GM18873 (cell line): Measurements from ENCODE around the gene NCAPD2.
"Not testable (repeated sequence)": the region's sequence is repeated elsewhere in the genome, so short reads cannot be mapped to it uniquely, and the experiment has no call there.

ENCODE experiments used
- ATAC-seq: cut with Tn5 transposase; IDR thresholded peaks from one replicate; pipeline ENCODE4 v1.9.1; 2021; ENCODE audit warnings: mild to moderate bottlenecking, moderate library complexity, moderate number of reproducible peaks; ENCODE audit not compliant: unreplicated experiment, low FRiP score

NCAPD2 gene

DNA sequence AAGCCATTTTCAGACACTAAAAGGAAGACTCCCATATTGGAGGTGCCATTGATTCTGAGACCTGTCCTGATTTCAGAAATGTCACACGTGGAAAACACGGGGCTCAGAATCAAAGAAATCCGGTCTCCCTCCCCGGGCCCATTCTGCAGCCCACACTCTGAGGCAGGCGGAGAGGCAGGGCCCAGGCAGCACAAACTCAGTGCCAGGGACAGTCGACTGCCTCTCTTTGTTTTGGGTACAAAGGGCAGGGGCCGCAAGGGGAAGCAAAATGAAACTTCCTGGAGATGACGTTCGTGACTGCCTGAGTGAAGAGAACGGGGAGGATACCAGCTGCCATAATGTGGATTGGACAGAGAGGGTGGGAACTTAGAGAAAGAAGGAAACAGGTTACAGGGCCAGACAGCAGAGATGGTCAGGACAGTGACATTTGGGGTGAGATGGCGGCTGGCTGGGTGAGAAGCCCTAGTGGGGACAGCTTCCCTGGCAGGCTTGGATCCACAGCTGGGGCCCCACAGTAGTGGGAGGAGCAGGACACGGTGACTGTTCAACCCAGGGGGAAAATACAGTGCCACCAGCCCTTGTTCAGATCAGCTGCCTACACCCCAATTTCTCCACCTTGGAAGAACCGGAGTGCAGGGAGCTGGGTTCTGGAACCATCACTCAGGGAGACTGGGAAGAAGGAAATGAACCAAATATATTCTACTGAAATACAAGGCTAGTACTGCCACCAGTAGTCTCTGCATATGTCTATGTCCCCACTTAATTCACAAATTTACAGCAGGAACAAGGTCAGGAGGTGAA is 48.5 kb downstream of the NCAPD2 start:
- ATAC-seq: no peak

DNA sequence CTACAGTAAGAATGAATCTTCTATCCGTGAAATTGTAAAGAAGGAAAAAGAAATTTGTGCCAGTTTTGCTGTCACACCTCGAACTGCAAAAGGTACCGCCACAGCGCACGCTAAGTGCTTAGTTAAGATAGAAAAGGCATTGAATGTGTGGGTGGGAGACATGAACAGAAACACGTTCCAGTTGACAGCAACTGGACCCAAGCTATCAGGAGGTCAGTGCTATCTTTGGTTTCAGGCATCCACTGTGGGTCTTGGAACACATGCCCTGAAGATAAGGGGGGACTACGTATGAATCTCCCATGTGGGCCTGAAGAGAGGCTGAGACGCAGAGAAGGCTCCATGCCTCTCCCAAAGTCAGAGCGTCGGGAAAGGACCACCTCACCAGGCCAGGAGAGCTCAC is 52.1 kb downstream of the NCAPD2 start:
- ATAC-seq: no peak

DNA sequence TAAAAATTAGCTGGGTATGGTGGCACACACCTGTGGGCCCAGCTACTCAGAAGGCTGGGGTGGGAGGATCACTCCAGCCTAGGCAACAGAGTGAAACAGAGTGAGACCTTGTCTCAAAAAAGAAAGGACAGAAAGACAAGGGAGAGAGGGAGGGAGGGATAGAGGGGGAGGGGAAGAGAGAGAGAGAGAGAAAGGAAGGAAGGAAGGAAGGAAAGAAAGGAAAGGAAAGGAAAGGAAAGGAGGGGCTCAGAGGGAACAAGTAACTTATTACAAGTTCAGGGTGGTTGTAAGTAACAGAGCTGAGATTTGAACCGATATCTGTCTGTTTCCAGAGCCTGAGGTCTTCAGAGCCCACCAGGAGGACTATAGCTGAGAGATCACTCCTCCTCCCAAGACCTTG is 53.7 kb downstream of the NCAPD2 start:
- no peak for ATAC-seq

DNA sequence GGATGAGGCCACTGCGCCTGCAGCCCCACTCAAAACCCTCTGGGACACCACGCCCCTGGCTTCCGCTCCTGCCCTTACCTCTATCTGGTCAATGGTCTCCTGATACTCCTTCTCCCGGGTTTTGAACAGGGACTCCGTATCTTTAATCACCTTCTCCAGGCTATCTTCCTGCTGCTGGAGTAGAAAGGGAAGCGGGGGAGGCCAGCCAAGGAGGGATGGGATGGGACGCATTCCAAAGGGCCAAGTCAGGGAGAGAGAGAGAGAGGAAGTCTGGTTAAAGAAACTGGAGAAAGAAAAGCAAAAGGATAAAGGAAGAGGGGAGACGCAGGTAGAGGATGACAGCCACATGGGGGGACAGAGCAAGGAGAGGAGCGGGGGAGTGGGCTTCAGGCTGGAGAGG is 54.1 kb downstream of the NCAPD2 start:
- no peak for ATAC-seq

DNA sequence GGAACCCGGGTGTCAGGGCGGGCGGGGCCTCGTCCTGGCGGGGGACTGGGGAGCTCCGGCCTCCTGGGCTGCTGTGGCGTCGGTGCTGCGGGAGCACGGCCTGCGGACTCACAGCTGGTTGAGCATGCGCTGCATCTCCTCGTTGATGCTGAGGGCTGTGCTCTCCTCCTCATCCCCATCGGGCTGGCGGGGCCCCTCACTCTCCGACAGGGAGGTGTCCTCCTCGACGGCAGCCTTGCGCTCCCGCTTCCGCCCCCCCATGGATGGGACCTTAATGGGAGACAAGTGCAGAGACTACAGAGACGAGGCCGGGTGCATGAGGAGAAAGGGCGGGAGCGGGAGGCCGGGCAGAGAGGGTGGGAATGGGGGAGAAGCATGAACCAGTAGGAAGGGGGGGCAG is 54.7 kb downstream of the NCAPD2 start:
- no peak for ATAC-seq

DNA sequence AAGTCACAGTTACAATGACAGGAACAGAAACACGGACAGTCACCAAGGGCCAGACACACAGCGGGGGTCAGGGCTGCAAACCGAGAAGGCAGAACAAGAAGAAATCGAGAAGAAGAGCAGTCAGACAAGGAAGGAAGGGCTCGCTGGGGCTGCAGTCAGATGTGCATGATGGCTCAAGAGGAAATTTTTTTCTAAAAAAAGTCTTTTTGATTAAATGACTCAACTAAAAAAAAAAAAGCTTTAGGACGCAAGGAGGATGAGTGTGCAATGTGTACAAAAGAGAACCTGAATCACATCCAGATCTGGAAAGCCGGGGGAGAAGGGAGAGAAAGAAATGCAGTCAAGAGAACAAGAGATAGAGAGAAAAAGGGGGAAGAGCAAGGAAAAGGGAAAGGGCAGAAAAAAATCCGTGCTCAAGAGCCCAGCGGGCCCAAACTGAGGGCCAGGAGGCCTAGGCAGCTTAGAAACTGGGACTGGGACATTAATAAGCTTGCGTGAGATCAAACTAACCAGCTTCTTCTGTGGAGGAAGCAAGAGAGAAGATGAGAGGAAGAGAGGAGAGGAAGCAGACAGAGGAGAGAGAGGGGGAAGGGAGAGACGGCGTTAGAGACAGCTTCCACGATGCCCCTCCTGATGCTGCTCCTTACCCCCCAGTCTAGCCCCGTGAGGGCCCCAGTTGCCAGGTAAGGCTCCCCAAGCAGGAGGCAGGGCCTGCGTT is 55.2 kb downstream of the NCAPD2 start:
- ATAC-seq: no peak

DNA sequence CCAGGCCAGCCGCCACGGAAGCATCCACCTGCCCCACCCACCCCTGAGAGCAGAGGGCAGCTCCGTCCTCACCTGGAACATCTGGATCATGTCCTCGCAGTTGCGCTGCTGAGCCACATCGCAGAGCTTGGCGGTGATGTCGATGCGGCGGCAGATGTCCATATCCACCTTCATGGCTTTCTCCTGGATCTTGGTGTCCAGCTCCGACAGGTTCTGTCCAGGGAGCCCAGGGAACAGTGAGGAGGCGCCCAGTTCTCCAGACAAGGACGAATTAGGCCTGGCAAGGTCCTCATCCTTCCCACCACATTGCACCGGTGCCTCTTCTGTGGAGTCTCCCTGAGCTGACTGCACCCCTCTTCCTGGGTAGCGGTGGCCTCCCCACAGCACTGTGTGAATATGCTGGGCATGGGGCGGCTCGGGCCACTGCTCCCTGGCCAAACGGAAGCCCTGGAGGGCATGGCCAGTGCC is 55.8 kb downstream of the NCAPD2 start:
- no peak for ATAC-seq

DNA sequence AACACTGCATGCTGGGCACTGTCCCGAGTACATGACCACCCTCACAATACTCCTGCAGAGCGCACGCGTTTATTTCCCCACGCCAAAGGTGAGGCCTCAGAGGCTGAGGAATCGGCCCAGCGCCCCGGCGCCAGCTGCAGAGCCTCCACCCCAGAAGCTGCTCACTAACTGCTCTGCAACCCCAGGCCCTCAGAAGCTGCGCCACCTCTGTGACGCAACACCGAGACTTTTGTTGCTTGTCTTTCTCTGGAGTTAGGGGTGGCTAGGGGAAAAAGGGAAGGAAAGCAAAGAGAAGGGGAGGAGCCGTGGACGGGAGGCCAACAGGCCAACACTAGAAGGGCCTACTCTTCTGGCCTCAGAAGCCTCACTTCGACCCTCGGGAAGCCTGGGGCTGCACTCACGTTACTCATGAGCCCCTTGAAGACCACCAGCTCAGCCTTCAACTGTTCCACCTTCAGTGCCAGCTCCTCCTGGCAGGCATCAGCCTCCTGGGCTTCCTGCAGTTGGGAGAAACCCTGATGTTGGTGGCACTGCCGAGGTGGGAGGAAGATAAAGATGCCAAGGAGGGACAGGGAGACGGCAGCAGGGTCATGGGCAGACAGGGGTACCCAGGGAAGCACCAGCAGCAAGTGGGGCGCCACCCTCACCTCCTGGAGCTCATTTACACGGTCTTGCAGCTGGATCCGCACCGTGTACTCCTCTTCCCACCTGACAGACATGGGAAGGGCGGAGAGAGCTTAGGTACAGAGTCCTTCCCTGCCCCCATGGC is 56.6 kb downstream of the NCAPD2 start:
- ATAC-seq: no peak

DNA sequence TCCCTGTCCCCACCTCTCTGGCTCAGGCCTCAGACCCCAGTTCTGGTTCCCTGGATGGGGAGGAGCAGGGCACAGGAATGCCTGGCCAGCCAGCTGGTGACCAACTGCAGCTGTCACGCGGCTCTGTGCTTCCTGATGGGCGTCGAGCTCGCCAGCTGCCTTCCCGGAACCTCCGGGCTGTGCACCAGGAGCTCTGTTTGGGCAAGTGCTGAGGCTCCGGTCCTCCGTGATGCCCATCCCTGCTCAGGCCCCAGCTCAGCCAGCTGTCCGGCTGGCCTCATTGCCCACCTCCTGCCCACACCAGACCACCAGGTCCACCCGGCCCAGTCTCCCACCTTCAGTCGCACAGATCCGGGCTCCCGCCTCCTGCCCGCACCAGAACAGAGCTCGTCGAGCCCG is 57.2 kb downstream of the NCAPD2 start:
- no peak for ATAC-seq

DNA sequence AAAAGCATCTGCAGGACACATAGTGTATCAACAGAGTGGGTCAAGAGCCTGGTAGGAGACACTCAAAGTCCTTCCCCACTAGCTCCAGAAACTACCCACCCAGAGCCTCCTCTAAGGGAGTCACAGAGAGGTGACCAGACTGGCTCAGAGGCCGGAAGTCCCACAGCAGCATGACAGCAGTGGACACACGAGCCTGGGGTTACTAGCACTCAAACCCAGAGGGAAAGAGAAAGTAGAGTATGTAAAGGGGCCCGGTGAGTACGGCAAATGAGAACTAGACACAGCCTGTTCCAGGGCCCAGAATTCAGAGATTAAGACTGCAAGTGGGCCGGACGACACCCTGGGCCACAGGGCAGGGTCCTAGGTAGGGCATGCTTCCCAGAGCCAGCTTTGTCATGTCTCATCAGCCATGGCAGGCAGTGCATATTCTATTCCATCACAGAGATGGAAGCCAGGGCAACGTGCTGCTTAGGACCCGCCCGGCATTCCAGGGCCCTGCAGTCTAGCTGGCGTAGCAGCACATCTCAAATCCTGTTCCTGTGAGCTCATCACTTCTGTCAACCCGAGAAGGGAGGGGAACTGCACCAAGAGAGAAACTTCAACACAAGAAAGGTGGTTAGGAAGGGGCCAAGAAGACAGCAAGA is 57.7 kb downstream of the NCAPD2 start:
- no peak for ATAC-seq

DNA sequence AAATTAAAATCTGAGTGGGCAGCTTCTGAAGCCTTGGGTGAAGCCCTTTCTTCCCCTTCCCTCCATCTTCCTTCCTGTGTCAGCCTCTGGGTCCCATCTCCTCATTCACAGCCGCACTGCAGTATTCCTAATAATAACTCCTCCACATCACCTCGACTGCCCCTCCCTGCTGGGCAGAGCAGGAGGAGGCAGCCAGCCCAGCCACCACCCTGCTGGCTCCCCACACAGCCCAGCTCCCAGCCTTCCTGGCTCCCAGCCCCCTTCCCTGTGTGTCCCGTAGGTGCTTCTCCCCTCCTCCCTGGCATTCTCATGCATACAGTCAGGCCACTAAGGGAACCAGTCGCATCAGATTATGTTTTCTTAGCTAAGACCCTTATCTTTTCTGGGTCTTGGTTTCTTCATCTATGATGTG is 58.2 kb downstream of the NCAPD2 start:
- ATAC-seq: no peak

DNA sequence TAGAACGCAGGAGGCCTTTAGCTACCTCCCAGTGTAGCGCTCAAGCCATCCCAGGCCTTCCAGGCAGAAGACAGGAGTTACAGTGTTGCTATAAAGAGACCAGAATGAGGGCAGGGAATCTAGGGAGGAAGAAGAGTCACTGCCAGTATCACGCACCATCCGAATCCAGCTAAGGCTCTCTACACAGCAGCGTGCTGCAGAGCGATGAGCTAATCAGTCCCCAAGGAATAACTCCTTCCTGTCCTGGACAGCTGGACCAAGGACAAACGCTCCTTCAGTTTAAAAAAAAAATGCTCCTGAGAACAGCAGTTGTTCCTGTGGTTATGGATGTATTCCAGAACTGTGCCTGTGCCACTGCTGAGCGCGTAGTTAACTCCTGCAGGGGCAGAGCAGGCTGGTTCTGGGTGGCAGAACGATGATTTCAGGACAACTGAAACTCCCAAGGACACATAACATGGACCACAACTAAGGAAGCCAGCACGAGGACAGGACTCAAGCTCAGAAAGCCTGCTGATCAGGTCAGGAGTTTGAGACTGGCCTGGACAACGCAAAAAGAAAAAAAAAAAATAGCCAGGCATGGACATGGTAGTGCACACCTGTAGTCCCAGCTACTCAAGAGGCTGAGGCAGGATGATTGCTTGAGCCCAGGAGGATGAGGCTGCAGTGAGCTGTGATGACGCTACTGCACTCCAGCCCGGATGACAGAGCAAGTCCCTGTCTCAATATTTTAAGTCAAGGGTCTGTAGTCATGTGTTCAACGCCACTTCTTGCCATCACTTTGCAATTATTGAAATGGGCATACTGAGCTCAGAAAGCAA is 59.4 kb downstream of the NCAPD2 start:
- no peak for ATAC-seq

DNA sequence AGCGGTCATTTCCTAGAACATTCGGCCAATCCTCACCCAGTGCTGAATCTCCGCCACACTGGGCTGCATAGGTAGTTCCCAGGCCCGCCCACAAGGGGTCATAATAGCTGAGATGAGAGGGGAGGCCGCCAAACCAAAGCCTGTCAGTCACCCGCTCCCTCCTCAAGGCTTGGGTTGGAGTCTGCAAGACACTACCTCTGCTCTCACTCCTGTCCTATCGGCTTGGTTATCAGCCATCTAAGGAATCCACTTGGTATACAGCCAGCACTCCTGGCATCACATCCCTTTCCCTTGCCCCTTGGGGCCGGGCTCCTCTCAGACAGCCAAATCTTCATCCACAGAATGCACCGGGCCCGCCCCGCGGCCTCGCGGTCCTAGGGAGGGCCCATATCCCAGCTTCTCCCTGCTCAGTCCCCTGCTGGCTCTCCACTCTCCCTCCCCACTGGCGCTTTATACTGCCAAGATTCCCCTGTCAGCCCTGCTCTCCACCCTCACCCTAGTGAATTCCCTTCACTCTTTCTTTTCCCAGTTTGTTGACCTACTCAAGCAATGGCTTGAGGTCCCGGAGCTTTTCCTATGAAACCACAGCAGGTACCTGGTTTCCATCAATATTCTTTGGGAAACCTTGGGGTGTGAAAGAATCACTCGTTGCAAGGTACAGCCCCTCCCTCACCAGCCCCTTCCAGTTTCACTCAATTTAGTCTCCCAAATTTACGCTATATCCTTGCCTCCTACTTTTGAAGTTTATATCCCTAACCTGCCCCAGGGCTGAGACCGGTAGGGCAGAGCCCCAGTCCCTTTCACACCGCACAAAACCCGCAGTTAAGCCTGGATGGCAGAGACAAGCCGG is 60.5 kb downstream of the NCAPD2 start:
- no peak for ATAC-seq

DNA sequence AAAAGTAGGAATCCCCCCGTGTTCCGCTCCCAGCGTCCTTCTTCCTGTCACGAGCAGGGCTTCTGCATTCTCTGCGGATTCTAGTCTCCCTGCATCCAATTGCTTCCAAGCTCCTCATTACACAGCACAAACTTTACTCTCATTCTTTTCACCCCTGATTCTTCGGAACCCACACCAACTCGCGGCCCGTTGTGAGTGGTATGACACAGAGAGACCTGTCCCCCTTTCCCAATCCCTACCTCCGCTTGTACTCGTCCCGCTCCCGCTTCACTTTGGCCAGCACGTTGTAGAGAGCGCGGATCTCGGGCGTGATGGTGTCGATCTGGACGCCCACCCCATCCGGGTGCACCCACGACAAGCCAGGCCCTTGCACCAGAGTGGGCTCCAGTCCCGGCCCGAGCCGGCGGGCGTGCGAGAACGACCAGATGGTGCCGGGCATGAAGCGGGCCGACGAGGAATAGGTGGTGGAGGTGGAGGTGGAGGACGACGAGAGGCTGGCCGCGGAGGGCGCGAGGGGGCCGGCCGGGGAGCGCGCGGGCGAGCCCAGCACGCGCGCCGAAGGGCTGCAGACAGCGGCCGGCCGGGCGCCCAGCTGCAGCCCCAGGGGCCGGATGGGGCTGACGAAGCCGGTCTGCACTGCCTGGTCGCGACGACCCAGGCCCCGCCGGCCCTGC is 61.3 kb downstream of the NCAPD2 start:
- no peak for ATAC-seq

DNA sequence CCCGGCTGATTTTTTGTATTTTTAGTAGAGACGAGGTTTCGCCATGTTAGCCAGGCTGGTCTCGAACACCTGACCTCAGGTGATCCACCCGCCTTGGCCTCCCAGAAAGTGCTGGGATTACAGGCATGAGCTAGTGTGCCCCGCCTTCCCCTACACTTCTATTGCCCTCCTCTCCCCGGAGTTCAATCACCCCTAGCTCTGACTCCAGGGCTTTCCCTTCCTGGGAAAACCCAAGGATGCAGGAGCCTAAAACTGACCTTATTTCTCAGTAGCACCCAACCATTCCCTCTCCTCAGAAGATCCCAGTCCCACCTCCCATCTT is 62.6 kb downstream of the NCAPD2 start:
- ATAC-seq: not testable (repeated sequence)

DNA sequence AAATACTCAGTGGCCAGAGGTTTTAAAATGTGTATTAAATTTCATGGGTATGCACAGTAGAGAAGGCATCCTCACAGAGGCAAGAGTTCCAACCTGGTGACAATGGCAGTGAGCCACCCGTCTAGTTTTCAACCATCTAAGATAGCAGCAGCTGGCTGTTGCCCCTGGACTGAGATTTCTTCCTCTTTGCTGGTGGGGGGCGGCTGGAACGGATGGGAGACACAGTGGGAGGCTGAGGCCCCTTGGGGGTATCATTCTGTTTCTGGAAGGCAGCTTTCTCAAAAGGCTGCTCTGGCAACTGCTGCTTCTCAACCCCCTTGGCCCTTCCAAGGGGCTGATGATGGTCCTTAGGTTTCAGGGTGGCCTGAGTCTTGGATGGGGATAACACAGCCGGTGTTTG is 63.0 kb downstream of the NCAPD2 start:
- ATAC-seq: no peak

DNA sequence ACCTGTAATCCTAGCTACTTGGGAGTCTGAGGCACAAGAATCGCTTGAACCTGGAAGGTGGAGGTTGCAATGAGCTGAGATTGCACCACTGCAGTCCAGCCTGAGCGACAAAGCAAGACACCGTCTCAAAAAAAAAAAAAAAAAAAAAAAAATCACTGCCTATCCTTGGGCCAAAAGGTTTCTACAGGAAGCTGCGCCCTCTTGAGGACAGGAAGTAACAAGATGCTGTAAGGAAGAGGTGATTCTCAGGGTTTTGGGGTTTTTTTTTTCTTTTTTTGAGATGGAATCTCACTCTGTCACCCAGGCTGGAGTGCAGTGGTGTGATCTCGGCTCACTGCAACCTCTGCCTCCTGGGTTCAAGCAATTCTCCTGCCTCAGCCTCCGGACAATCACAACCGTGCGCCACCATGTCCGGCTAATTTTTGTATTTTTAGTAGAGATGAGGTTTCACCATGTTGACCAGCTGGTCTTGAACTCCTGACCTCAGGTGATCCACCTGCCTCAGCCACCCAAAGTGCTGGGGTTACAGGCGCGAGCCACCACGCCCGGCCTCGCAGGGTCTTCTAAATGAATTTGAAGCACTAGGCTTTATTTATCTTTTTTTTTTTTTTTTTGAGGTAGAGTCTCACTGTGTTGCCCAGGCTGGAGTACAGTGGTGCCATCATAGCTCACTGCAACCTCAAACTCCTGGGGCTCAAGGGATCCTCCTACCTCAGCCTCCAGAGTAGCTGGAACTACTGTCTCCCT is 64.3 kb downstream of the NCAPD2 start:
- ATAC-seq: not testable (repeated sequence)

DNA sequence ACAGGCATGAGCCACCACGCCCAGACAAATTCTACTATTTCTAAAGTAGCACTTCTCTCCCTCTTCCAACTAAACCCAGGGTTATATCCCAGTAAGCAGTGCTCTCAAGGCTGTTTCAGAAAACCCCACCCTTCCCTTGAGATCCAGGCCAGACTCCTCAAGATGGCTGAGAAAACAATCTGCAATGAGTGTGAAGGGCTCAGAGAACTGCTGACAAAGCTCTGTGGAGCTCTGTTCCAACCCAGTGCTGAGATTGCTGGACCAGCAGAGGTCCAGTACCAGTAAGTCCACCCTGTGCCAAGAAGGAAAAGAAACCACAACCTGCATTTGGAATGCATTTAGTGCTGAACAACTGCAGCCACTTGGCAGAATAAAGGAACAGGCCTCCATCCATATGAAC is 65.6 kb downstream of the NCAPD2 start:
- no peak for ATAC-seq
